Panc1 (cell line): ENCODE data around the gene SYN1. TPM values are rescaled to one million over a fixed set of nuclear protein-coding genes. Genes with fewer than 3 reads are reported as not detected.
A peak's percentile ranks its signal among the peaks of the same experiment; 100 is the strongest.

ENCODE experiments used
- ATAC-seq: fragments of 200-7000 bp; cut with Tn5 transposase; 2 replicates; pipeline ENCODE4 v1.9.1; 2020; ENCODE audit warnings: mild to moderate bottlenecking, moderate library complexity
- BruUV-seq: library from RNA; stranded (reverse); fragments of 400-500 nt; replicated peaks from 2 replicates; lab custom pipeline; 2021; lab: Mats Ljungman, UMichigan
- CTCF ChIA-PET: fragments of 300-600 bp; sonication (Branson Sonifier 250); formaldehyde crosslinking; loops from one replicate; lab custom pipeline; 2022; ENCODE audit warnings: antibody characterized with exemption; lab: Charles Lee
- POLR2A ChIA-PET: fragments of 300-600 bp; sonication (Branson Sonifier 250); formaldehyde crosslinking; loops from one replicate; lab custom pipeline; 2022; ENCODE audit warnings: antibody characterized with exemption; lab: Charles Lee
- DNase-seq: peaks from one replicate; pipeline ENCODE4 v3.0.0-alpha.2; 2010; ENCODE audit warnings: low read depth, low spot score
- H3K27ac ChIP-seq: 2 replicates; pipeline ENCODE4 v1.5.1; 2011; ENCODE audit warnings: mild to moderate bottlenecking, low read length, inconsistent platforms
- H3K27me3 ChIP-seq: fragments of 200-500 bp; sonication (Bioruptor generic); 2 replicates; pipeline ENCODE4 v1.6.0; 2014; ENCODE audit warnings: low read length, inconsistent platforms; ENCODE audit not compliant: control insufficient read depth, insufficient read depth
- H3K36me3 ChIP-seq: fragments of 200-500 bp; sonication (Bioruptor generic); 2 replicates; pipeline ENCODE4 v1.5.1; 2014; ENCODE audit warnings: inconsistent platforms, mild to moderate bottlenecking, low read length, moderate library complexity; ENCODE audit not compliant: control insufficient read depth, insufficient read depth
- H3K4me1 ChIP-seq: 2 replicates; pipeline ENCODE4 v1.5.1; 2011; ENCODE audit warnings: inconsistent platforms, mild to moderate bottlenecking, low read length, moderate library complexity; ENCODE audit not compliant: control insufficient read depth, insufficient read depth
- H3K4me3 ChIP-seq, 2 experiments: 2 replicates each; pipeline ENCODE4 v1.5.1; 2011 to 2012; ENCODE audit warnings: low read depth in 2 of 2, low read length in 2 of 2, mild to moderate bottlenecking in 2 of 2, inconsistent platforms in 1 of 2, moderate library complexity in 1 of 2
- H3K9me3 ChIP-seq: fragments of 200-500 bp; sonication (Bioruptor generic); 2 replicates; pipeline ENCODE4 v1.5.1; 2014; ENCODE audit warnings: low read depth, mild to moderate bottlenecking, inconsistent platforms, low read length, moderate library complexity; ENCODE audit not compliant: control insufficient read depth, insufficient read depth
- CTCF ChIP-seq: fragments of 450-650 bp; IDR thresholded peaks from 2 replicates; pipeline ENCODE4 v1.5.1; 2017; ENCODE audit warnings: mild to moderate bottlenecking
- POLR2AphosphoS5 ChIP-seq: IDR thresholded peaks from 2 replicates; pipeline ENCODE4 v1.6.1; 2012; ENCODE audit warnings: mild to moderate bottlenecking, low read depth, low read length, moderate library complexity
- REST ChIP-seq, 2 experiments: IDR thresholded peaks; 2 replicates each; pipeline ENCODE4 v1.6.1; 2011 to 2012; ENCODE audit warnings: low read depth in 2 of 2, control low read depth in 1 of 2, low read length in 1 of 2, mild to moderate bottlenecking in 1 of 2, moderate library complexity in 1 of 2; ENCODE audit not compliant: insufficient read depth in 1 of 2
- SIN3A ChIP-seq: IDR thresholded peaks from 2 replicates; pipeline ENCODE4 v1.6.1; 2012; ENCODE audit warnings: low read depth, mild to moderate bottlenecking, low read length, moderate library complexity, borderline replicate concordance; ENCODE audit not compliant: insufficient read depth
- TCF7L2 ChIP-seq: IDR thresholded peaks from 2 replicates; pipeline ENCODE4 v1.6.1; 2011; ENCODE audit warnings: mild to moderate bottlenecking, low read depth, low read length, inconsistent platforms
- in situ Hi-C: cut with HindIII; loops from 2 replicates; pipeline ENCODE4 v1.10.0; 2016; ENCODE audit warnings: low sequenced_read_pairs, low pct_unique_long_range_greater_than_20kb
- intact Hi-C: fragments of 100-400 bp; cut with micrococcal nuclease; formaldehyde crosslinking; loops from one replicate; pipeline ENCODE4 v1.10.0; 2022; ENCODE audit not compliant: unreplicated experiment
- total RNA-seq: library from RNA; stranded (reverse); gene quantifications from one replicate; pipeline ENCODE4 v1.2.1, GENCODE V29; 2021; ENCODE audit not compliant: unreplicated experiment

The SYN1 gene
- total RNA-seq, 1 experiment from 2014 or later: 1.0 TPM

GRCh38 chrX:47558436-47558835 is 61.2 kb downstream of the SYN1 start:
- Histone ChIP-seq H3K4me1 (peaks cover 10% of the 10 kb centered on the region; the same call in 1 of the 2 replicates), H3K9me3 (no peaks in the 10 kb centered on the region), H3K27ac (no peak overlapping the region), H3K27me3 (no peaks in the 10 kb centered on the region), H3K4me3 (no peak overlapping the region), H3K36me3 (no peaks in the 10 kb centered on the region)
- POLR2A ChIA-PET: no interaction called here
- no peak for ATAC-seq
- DNase-seq: no peak
- intact Hi-C loops: no loop called here
- BruUV-seq: no TSS peak
- in situ Hi-C loops: no loop called here
- TF ChIP-seq TCF7L2 (no peak), REST (IDR thresholded peaks at IDR 0.05; ENCODE audit: insufficient read depth in 1 of 2, low read depth in 2 of 2, low read length in 1 of 2) (no peak)
- CTCF ChIA-PET: no interaction called here

GRCh38 chrX:47556045-47556623 is 63.5 kb downstream of the SYN1 start:
- no TSS peak for BruUV-seq
- in situ Hi-C loops (no loop called here), intact Hi-C loops (no loop called here)
- TF ChIP-seq TCF7L2: peak; percentile 35; the same call in 1 of the 2 replicates
- no peak for TF ChIP-seq SIN3A
- TF ChIP-seq REST (IDR thresholded peaks at IDR 0.05; ENCODE audit: insufficient read depth in 1 of 2, low read depth in 2 of 2, low read length in 1 of 2): no peak
- no peak for TF ChIP-seq CTCF
- peak; percentile 69; the same call in 1 of the 2 replicates for TF ChIP-seq POLR2AphosphoS5
- peak overlapping the region; percentile 46 to 59 for H3K4me3 ChIP-seq
- peaks cover 10% of the 10 kb centered on the region; the same call in 1 of the 2 replicates for H3K4me1 ChIP-seq
- no peaks in the 10 kb centered on the region for H3K27me3 ChIP-seq
- ChIA-PET POLR2A (interaction anchor here (0.6 to 0.7 kb wide), 4 partner anchors 8 to 719 kb away, joined by 3 to 6 read pairs (median 3); partner anchors contain the start of gene RP2), CTCF (interaction anchor here (0.7 kb wide), 1 partner anchor 92 kb away, joined by 5 read pairs; no protein-coding TSS in a partner anchor)
- ATAC-seq (peak; percentile 95), DNase-seq (peak; percentile 74)
- H3K36me3 ChIP-seq: no peaks in the 10 kb centered on the region
- H3K9me3 ChIP-seq: no peaks in the 10 kb centered on the region
- H3K27ac ChIP-seq: peak overlapping the region; percentile 78
